ENCODE measurements around the gene KIF5C. TPM values are rescaled to one million over a fixed set of nuclear protein-coding genes. Genes with fewer than 3 reads are reported as not detected.

Gene KIF5C
- total and polyA plus RNA-seq, 2 experiments from 2014 or later = 0.11 to 0.19 TPM

DNA sequence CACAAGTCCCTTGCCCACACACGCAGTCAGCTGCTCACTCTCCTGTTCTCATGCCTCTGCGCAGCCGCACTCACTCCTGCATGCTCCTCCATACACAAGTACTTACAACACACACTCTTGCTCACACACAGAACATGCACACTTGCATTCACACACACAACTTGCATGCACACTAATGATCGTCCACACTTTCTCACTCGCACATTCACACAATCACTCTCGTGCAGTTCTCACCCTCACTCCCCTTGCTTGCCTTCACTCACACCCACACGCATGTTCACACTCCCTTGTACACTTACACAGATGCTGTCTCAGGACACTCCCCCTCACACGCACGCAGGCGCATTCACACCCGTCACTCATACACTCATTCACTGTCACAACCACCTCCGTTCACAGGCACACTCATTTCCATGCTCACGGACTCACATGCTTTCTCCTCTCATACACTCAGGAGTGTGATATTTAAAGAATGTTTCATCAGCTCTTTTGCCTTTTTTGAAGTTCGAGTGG is 127.4 kb downstream of the KIF5C start:
- 61 to 66% methylated on average over 14 of the region's 14 CpGs for WGBS, 2 experiments (ENCODE audit: low coverage in 1 of 2, low lambda C conversion rate in 2 of 2, missing lambda C conversion rate in 2 of 2)
- 0 out of 2 replicates have a peak overlapping the region, but pooled peaks have one; percentile 51 for H3K27ac ChIP-seq
- H3K9me3 ChIP-seq (ENCODE audit: low read depth) = no peaks in the 10 kb centered on the region
- H3K9me2 ChIP-seq (ENCODE audit: insufficient read depth) = no peaks in the 10 kb centered on the region
- H2AFZ ChIP-seq = peak overlapping the region; percentile 84
- no peaks in the 10 kb centered on the region for H3K36me3 ChIP-seq (ENCODE audit: low read depth)
- no peaks in the 10 kb centered on the region for H4K20me1 ChIP-seq (ENCODE audit: insufficient read depth)
- peak overlapping the region; percentile 61 for H3K9ac ChIP-seq
- no peak for DNase-seq
- peaks cover 4% of the 10 kb centered on the region; the same call in 1 of the 2 replicates for H3F3A ChIP-seq (ENCODE audit: insufficient read depth)
- no peaks in the 10 kb centered on the region; the same call in 1 of the 2 replicates for H3K27me3 ChIP-seq (replicated peaks; ENCODE audit: insufficient read depth)
- peak overlapping the region; percentile 75 for H3K4me2 ChIP-seq (ENCODE audit: unreplicated experiment)
- no peak for TF ChIP-seq EZH2phosphoT487 (IDR thresholded peaks at IDR 0.05; ENCODE audit: insufficient read depth, low read depth)
- no peak for TF ChIP-seq EZH2 (IDR thresholded peaks at IDR 0.05; ENCODE audit: insufficient read depth, poor library complexity, severe bottlenecking)
- peaks cover 21% of the 10 kb centered on the region; the same call in 1 of the 2 replicates for H3K4me1 ChIP-seq (ENCODE audit: insufficient read depth)
- in situ Hi-C loops (cut with MboI) = no loop called here
- peak overlapping the region; percentile 57 for H3K4me3 ChIP-seq
- no peaks in the 10 kb centered on the region for H3K79me2 ChIP-seq (ENCODE audit: insufficient read depth)

DNA sequence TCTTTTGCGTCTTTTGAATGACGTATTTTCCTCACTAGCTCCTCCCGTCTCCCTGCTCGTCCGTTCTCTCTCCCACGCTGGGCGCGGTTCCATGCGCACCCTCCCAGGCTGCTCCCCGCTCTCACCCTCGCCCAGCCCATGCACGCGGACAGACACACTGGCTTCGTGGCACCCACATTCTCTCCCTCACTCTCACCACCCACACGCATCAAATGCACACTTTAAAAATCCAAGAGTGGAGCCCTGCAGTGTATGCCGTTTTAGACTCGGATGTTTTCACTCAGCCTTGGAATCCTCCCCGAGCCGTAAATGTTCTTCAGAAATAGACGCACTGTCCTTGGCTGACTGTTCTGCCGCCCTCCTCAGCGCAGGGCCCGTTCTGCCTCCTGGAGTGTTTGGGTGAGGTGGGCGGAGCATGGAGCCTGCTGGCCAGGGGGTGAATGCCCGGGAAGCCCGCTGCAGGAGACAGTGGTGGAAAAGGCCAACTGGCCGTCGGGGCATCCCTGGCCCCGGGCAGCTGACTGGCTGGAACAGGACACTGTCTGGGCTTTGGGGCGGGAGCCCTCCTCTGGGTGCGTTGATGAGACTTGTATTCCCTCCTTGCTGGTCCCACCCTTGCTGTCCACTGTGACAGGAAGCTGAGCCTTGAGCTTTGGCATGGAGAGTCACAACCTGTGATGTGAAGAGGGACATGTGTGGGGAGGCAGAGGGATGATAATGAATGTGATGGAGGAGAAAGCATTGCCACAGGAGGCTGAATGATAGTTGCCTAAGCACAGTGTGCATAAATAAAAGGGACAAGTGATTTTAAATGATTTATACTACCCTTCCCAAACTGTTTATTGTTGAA is 128.1 kb downstream of the KIF5C start:
- H3K4me3 ChIP-seq = peak overlapping the region; percentile 57
- H2AFZ ChIP-seq = peak overlapping the region; percentile 84
- H3F3A ChIP-seq (ENCODE audit: insufficient read depth) = peaks cover 4% of the 10 kb centered on the region; the same call in 1 of the 2 replicates
- in situ Hi-C loops (cut with MboI) = no loop called here
- H3K27me3 ChIP-seq (replicated peaks; ENCODE audit: insufficient read depth) = no peaks in the 10 kb centered on the region; the same call in 1 of the 2 replicates
- H3K9me3 ChIP-seq (ENCODE audit: low read depth) = no peaks in the 10 kb centered on the region
- TF ChIP-seq EZH2 (IDR thresholded peaks at IDR 0.05; ENCODE audit: insufficient read depth, poor library complexity, severe bottlenecking) (no peak), EZH2phosphoT487 (IDR thresholded peaks at IDR 0.05; ENCODE audit: insufficient read depth, low read depth) (no peak)
- no peaks in the 10 kb centered on the region for H3K79me2 ChIP-seq (ENCODE audit: insufficient read depth)
- no peaks in the 10 kb centered on the region for H4K20me1 ChIP-seq (ENCODE audit: insufficient read depth)
- H3K9ac ChIP-seq = peak overlapping the region; percentile 61
- H3K4me2 ChIP-seq (ENCODE audit: unreplicated experiment) = peak overlapping the region; percentile 75
- peak; percentile 65 for DNase-seq
- H3K9me2 ChIP-seq (ENCODE audit: insufficient read depth) = no peaks in the 10 kb centered on the region
- WGBS, 2 experiments (ENCODE audit: low coverage in 1 of 2, low lambda C conversion rate in 2 of 2, missing lambda C conversion rate in 2 of 2) = 43 to 48% methylated on average over 29 to 31 of the region's 31 CpGs
- peak overlapping the region; percentile 51 for H3K27ac ChIP-seq
- H3K36me3 ChIP-seq (ENCODE audit: low read depth) = no peaks in the 10 kb centered on the region
- peaks cover 21% of the 10 kb centered on the region; the same call in 1 of the 2 replicates for H3K4me1 ChIP-seq (ENCODE audit: insufficient read depth)

DNA sequence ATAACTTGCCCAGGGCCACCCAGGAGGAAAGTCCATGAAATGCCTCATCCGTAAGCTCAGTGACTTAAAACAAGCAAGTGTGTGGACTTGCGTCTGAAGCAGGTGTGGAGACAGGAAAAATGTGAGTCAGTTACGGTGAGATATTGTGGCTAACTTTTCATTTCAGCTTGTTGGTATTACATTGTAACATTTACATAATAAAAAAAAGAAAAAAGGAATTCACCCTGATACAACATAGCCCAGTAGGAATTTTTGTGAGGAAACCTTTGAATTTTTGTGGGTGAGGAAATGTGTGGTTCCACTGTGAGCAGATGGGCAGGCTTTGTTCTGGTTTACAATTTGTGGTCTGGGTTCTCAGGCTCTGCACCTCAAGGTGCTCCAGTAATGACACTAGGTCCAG is 129.8 kb downstream of the KIF5C start:
- Histone ChIP-seq H3K36me3 (ENCODE audit: low read depth) (no peaks in the 10 kb centered on the region), H4K20me1 (ENCODE audit: insufficient read depth) (no peaks in the 10 kb centered on the region), H3K27ac (peak overlapping the region; percentile 28; the same call in 1 of the 2 replicates), H3K4me1 (ENCODE audit: insufficient read depth) (peaks cover 17% of the 10 kb centered on the region; the same call in 1 of the 2 replicates), H3K4me3 (no peak overlapping the region), H3K27me3 (replicated peaks; ENCODE audit: insufficient read depth) (no peaks in the 10 kb centered on the region; the same call in 1 of the 2 replicates), H2AFZ (no peak overlapping the region), H3K9ac (no peak overlapping the region), H3K9me2 (ENCODE audit: insufficient read depth) (no peaks in the 10 kb centered on the region), H3K79me2 (ENCODE audit: insufficient read depth) (no peaks in the 10 kb centered on the region), H3K9me3 (ENCODE audit: low read depth) (no peaks in the 10 kb centered on the region), H3F3A (ENCODE audit: insufficient read depth) (peaks cover 4% of the 10 kb centered on the region; the same call in 1 of the 2 replicates), H3K4me2 (ENCODE audit: unreplicated experiment) (no peak overlapping the region)
- DNase-seq = peak; percentile 62
- in situ Hi-C loops (cut with MboI) = no loop called here
- 82 to 90% methylated on average over 3 of the region's 3 CpGs for WGBS, 2 experiments (ENCODE audit: low coverage in 1 of 2, low lambda C conversion rate in 2 of 2, missing lambda C conversion rate in 2 of 2)
- no peak for TF ChIP-seq EZH2 (IDR thresholded peaks at IDR 0.05; ENCODE audit: insufficient read depth, poor library complexity, severe bottlenecking)
- no peak for TF ChIP-seq EZH2phosphoT487 (IDR thresholded peaks at IDR 0.05; ENCODE audit: insufficient read depth, low read depth)

DNA sequence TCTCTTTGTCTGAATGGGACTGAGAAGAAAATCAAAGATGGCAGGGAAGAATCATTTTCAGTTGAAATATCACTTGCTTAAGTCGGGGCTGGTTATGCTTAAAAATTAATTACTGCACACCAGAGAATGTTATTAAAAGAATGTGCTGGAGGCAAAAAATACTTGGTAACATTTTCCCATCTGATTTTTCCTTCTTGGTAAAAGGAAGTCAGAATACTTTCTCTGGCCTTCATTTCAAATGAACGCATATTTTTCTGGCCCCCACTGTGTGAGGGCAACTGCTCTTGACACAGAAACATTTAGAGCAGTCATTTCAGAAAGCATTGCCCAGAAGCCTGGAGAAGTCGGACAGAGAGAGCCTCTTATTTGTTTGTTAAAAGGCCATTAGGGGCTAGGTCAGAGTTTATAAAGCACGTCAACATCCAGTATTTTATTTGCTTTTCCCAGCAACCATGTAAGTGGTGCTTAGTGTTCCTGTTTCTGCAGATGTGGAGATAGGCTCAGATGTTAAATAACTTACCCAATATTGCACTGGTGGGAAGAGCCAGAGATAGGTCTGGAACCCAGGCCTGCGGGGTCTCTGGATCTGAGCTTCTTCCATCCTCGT is 130.5 kb downstream of the KIF5C start:
- Histone ChIP-seq H3K4me2 (ENCODE audit: unreplicated experiment) (no peak overlapping the region), H2AFZ (0 out of 2 replicates have a peak overlapping the region, but pooled peaks have one; percentile 2), H3K9me2 (ENCODE audit: insufficient read depth) (no peaks in the 10 kb centered on the region), H3K27ac (peak overlapping the region; percentile 28; the same call in 1 of the 2 replicates), H3F3A (ENCODE audit: insufficient read depth) (peaks cover 4% of the 10 kb centered on the region; the same call in 1 of the 2 replicates), H3K79me2 (ENCODE audit: insufficient read depth) (no peaks in the 10 kb centered on the region), H3K4me3 (no peak overlapping the region), H3K36me3 (ENCODE audit: low read depth) (no peaks in the 10 kb centered on the region), H4K20me1 (ENCODE audit: insufficient read depth) (no peaks in the 10 kb centered on the region), H3K9ac (no peak overlapping the region), H3K27me3 (replicated peaks; ENCODE audit: insufficient read depth) (no peaks in the 10 kb centered on the region; the same call in 1 of the 2 replicates), H3K4me1 (ENCODE audit: insufficient read depth) (peaks cover 12% of the 10 kb centered on the region; the same call in 1 of the 2 replicates), H3K9me3 (ENCODE audit: low read depth) (no peaks in the 10 kb centered on the region)
- 39% methylated on average over 6 of the region's 6 CpGs for WGBS, 2 experiments (ENCODE audit: low coverage in 1 of 2, low lambda C conversion rate in 2 of 2, missing lambda C conversion rate in 2 of 2)
- DNase-seq = no peak
- in situ Hi-C loops (cut with MboI) = no loop called here
- TF ChIP-seq EZH2 (IDR thresholded peaks at IDR 0.05; ENCODE audit: insufficient read depth, poor library complexity, severe bottlenecking) = no peak
- TF ChIP-seq EZH2phosphoT487 (IDR thresholded peaks at IDR 0.05; ENCODE audit: insufficient read depth, low read depth) = no peak

Measured in GM23248 (cell line).